ENCODE measurements around the gene KDELR1. TPM values are rescaled to one million over a fixed set of nuclear protein-coding genes. Genes with fewer than 3 reads are reported as not detected.

The KDELR1 gene
- total RNA-seq, 1 donor from 2014 or later = 275 TPM

GRCh38 chr19:48333467-48334384, 57.6 kb downstream of the KDELR1 start:
- TF ChIP-seq, protein P1, sequence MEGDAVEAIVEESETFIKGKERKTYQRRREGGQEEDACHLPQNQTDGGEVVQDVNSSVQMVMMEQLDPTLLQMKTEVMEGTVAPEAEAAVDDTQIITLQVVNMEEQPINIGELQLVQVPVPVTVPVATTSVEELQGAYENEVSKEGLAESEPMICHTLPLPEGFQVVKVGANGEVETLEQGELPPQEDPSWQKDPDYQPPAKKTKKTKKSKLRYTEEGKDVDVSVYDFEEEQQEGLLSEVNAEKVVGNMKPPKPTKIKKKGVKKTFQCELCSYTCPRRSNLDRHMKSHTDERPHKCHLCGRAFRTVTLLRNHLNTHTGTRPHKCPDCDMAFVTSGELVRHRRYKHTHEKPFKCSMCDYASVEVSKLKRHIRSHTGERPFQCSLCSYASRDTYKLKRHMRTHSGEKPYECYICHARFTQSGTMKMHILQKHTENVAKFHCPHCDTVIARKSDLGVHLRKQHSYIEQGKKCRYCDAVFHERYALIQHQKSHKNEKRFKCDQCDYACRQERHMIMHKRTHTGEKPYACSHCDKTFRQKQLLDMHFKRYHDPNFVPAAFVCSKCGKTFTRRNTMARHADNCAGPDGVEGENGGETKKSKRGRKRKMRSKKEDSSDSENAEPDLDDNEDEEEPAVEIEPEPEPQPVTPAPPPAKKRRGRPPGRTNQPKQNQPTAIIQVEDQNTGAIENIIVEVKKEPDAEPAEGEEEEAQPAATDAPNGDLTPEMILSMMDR (IDR thresholded peaks at IDR 0.05) = peak; percentile 84
- H3K36me3 Mint-ChIP-seq (ENCODE audit: unreplicated experiment) = peaks cover 14% of the 10 kb centered on the region
- H3K27ac Mint-ChIP-seq (ENCODE audit: unreplicated experiment) = peak overlapping the region; percentile 86
- DNase-seq (ENCODE audit: extremely low spot score, unreplicated experiment) = peak; percentile 92
- peak overlapping the region; percentile 70 for H3K4me3 Mint-ChIP-seq (ENCODE audit: unreplicated experiment)
- H3K27me3 Mint-ChIP-seq (ENCODE audit: unreplicated experiment) = no peaks in the 10 kb centered on the region
- no peaks in the 10 kb centered on the region for H3K9me3 Mint-ChIP-seq (ENCODE audit: unreplicated experiment)
- peaks cover 40% of the 10 kb centered on the region for H3K4me1 Mint-ChIP-seq (ENCODE audit: unreplicated experiment)

DNA sequence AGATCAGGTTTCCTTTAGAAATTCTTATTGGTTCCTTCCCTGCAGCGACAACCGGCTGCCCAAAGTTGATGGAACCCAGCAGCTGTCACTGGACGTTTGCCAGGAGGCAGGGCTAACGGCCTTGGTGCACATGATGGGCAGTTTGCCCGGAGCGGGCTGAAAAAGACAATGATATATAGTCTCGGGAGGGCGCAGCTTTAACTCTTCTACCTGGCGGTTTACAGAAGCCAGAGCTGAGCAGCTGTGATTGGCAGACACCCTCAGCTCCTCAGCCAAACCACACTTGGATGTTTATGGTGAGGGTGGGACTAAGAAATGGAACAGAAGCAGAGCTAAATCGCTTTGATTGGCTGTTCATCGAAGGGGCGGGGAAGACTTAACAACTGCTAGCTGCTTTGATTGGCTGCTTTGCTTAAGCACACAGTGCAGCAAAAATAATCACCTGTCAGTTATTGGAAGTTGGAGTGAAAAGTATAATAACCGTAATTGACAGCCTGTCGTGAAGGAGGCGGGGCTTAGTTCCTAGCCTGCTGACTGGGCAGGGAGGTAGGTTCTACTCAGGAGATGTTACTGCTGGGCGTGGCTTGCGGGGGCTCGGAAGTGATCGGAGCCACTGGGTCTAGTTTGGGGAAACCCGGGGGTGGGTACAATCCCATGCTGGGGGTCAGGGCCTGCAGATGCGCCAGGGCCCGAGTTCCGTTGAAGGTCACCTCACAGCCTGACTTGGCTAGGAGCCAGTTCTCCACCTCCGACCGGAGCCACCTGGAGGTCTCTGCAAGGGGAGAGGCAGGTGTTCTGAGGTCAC, 58.5 kb downstream of the KDELR1 start:
- no peaks in the 10 kb centered on the region for H3K27me3 Mint-ChIP-seq (ENCODE audit: unreplicated experiment)
- H3K27ac Mint-ChIP-seq (ENCODE audit: unreplicated experiment) = peak overlapping the region; percentile 86
- H3K9me3 Mint-ChIP-seq (ENCODE audit: unreplicated experiment) = no peaks in the 10 kb centered on the region
- peaks cover 14% of the 10 kb centered on the region for H3K36me3 Mint-ChIP-seq (ENCODE audit: unreplicated experiment)
- peaks cover 44% of the 10 kb centered on the region for H3K4me1 Mint-ChIP-seq (ENCODE audit: unreplicated experiment)
- DNase-seq (ENCODE audit: extremely low spot score, unreplicated experiment) = peak; percentile 92
- peak overlapping the region; percentile 70 for H3K4me3 Mint-ChIP-seq (ENCODE audit: unreplicated experiment)
- TF ChIP-seq, protein P1 (IDR thresholded peaks at IDR 0.05) = no peak

Other genes starting within 250 kb of the KDELR1 start
- gene LIG1, start 221.2 kb downstream of the KDELR1 start, total RNA-seq = 19.0 and 23.0 TPM in 2 replicates
- gene ZSWIM9, start 220.9 kb downstream of the KDELR1 start, total RNA-seq = 5.7 and 6.6 TPM in 2 replicates
- 36.4 and 38.0 TPM in 2 replicates for gene CARD8, start 135.6 kb downstream of the KDELR1 start, total RNA-seq
- 0.97 and 0.99 TPM in 2 replicates for gene ZNF114, start 121.5 kb downstream of the KDELR1 start, total RNA-seq
- 201 and 212 TPM in 2 replicates for gene EMP3, start 66.0 kb downstream of the KDELR1 start, total RNA-seq
- 9.1 and 12.3 TPM in 2 replicates for gene TMEM143, start 27.6 kb downstream of the KDELR1 start, total RNA-seq
- gene SYNGR4, start 27.2 kb downstream of the KDELR1 start, total RNA-seq = not detected in 2 replicates
- 0.68 and 1.2 TPM in 2 replicates for gene GRIN2D, start 2.1 kb upstream of the KDELR1 start, total RNA-seq
- gene GRWD1, start 54.4 kb upstream of the KDELR1 start, total RNA-seq = 36.2 and 38.4 TPM in 2 replicates
- 0.86 and 1.6 TPM in 2 replicates for gene KCNJ14, start 64.0 kb upstream of the KDELR1 start, total RNA-seq
- 92.1 and 107 TPM in 2 replicates for gene CYTH2, start 77.8 kb upstream of the KDELR1 start, total RNA-seq
- 0.32 and 0.39 TPM in 2 replicates for gene LMTK3, start 120.3 kb upstream of the KDELR1 start, total RNA-seq
- not detected in 2 replicates for gene SULT2B1, start 160.6 kb upstream of the KDELR1 start, total RNA-seq
- not detected in 2 replicates for gene SPACA4, start 215.2 kb upstream of the KDELR1 start, total RNA-seq
- 1.1 and 1.3 TPM in 2 replicates for gene FAM83E, start 223.5 kb upstream of the KDELR1 start, total RNA-seq
- 1,287 and 1,310 TPM in 2 replicates for gene RPL18, start 227.6 kb upstream of the KDELR1 start, total RNA-seq
- 34.4 and 34.7 TPM in 2 replicates for gene SPHK2, start 228.0 kb upstream of the KDELR1 start, total RNA-seq
- 18.5 and 20.3 TPM in 2 replicates for gene DBP, start 245.8 kb upstream of the KDELR1 start, total RNA-seq